K562 (cell line): ENCODE measurements around the gene CREG2. TPM values are rescaled to one million over a fixed set of nuclear protein-coding genes. Genes with fewer than 3 reads are reported as not detected.

ENCODE experiments used
- ATAC-seq: fragments of 200-7000 bp; cut with Tn5 transposase; 3 replicates; pipeline ENCODE4 v1.9.1; 2020; ENCODE audit warnings: moderate library complexity
- BruUV-seq: library from RNA; stranded (reverse); fragments of 400-500 nt; replicated peaks from 2 replicates; lab custom pipeline; 2021; lab: Mats Ljungman, UMichigan
- CTCF ChIA-PET: fragments of 300-600 bp; formaldehyde crosslinking; extraction: SDS; loops from one replicate; lab custom pipeline; 2021; ENCODE audit warnings: low intra/inter-chr PET ratio; lab: Yijun Ruan, JAX
- POLR2A ChIA-PET: fragments of 300-600, 350-650 bp; sonication (Branson Sonifier 250); formaldehyde crosslinking; extraction: SDS; loops from one replicate; lab custom pipeline; 2021; ENCODE audit warnings: antibody characterized with exemption, inconsistent platforms; lab: Yijun Ruan, JAX
- DNase-seq, 4 experiments: peaks; one replicate each; pipeline versions ENCODE4 v3.0.0 to v3.0.0-alpha.2; 2011 to 2018; ENCODE audit warnings: low spot score in 3 of 4, mixed read lengths in 3 of 4; ENCODE audit errors: extremely low read depth in 1 of 4
- FAIRE-seq: peaks from 2 replicates; lab custom pipeline; 2011; peaks lifted over from hg19 to GRCh38; lab: Jason Lieb, UNC
- H2AFZ ChIP-seq: 2 replicates; pipeline ENCODE4 v1.6.0; 2011; ENCODE audit warnings: low read depth, low read length, control low read depth, inconsistent platforms
- H3K27ac ChIP-seq: fragments of 200-600 bp; 3 replicates; pipeline ENCODE4 v1.8.0; 2011; ENCODE audit warnings: low read depth, mild to moderate bottlenecking, control low read depth, inconsistent platforms, low read length, moderate library complexity, mixed read lengths; ENCODE audit errors: extremely low read depth
- H3K27me3 ChIP-seq, 2 experiments: fragments of 300-600 bp in 1 of 2; 2 replicates in 1 of 2; 3 replicates in 1 of 2; pipeline versions ENCODE4 v1.6.0 to v1.8.0; 2011; ENCODE audit warnings: inconsistent platforms in 2 of 2, low read length in 2 of 2, mild to moderate bottlenecking in 1 of 2, mixed read lengths in 1 of 2, moderate library complexity in 1 of 2; ENCODE audit not compliant: control insufficient read depth in 2 of 2, insufficient read depth in 2 of 2
- H3K36me3 ChIP-seq: fragments of 300-600 bp; 3 replicates; pipeline ENCODE4 v1.8.0; 2011; ENCODE audit warnings: mild to moderate bottlenecking, low read length, inconsistent platforms; ENCODE audit not compliant: control insufficient read depth, insufficient read depth
- H3K4me1 ChIP-seq, 2 experiments: fragments of 200-600 bp in 1 of 2; replicated peaks in 1 of 2; 2 replicates in 1 of 2; 3 replicates in 1 of 2; pipeline versions ENCODE4 v1.5.1 to v1.8.0; 2011; ENCODE audit warnings: inconsistent platforms in 2 of 2, low read length in 2 of 2, mild to moderate bottlenecking in 1 of 2, mixed read lengths in 1 of 2, moderate library complexity in 1 of 2; ENCODE audit not compliant: control insufficient read depth in 2 of 2, insufficient read depth in 2 of 2
- H3K4me2 ChIP-seq: 2 replicates; pipeline ENCODE4 v1.6.1; 2011; ENCODE audit warnings: low read length, control low read depth, inconsistent platforms, mixed read lengths; ENCODE audit not compliant: insufficient read depth
- H3K4me3 ChIP-seq: fragments of 200-600 bp; sonication (generic), shearing (Covaris generic); 2 replicates; pipeline ENCODE4 v1.5.1; 2016; ENCODE audit warnings: control low read depth, inconsistent platforms
- H3K79me2 ChIP-seq: fragments of 200-600 bp; 3 replicates; pipeline ENCODE4 v1.8.0; 2011; ENCODE audit warnings: low read length, inconsistent platforms; ENCODE audit not compliant: control insufficient read depth, insufficient read depth
- H3K9ac ChIP-seq, 2 experiments: 2 replicates each; pipeline versions ENCODE4 v1.6.0 to v1.6.1; 2011; ENCODE audit warnings: low read depth in 2 of 2, low read length in 2 of 2, control low read depth in 1 of 2, inconsistent platforms in 1 of 2, mild to moderate bottlenecking in 1 of 2, mixed read lengths in 1 of 2; ENCODE audit not compliant: insufficient read depth in 1 of 2
- H3K9me1 ChIP-seq: one replicate; pipeline ENCODE4 v1.6.0; 2011; ENCODE audit warnings: inconsistent platforms, mild to moderate bottlenecking, low read length, moderate library complexity; ENCODE audit not compliant: control insufficient read depth, insufficient read depth
- H3K9me3 ChIP-seq: replicated peaks from 2 replicates; pipeline ENCODE4 v1.5.1; 2011; ENCODE audit warnings: low read depth, low read length, inconsistent platforms; ENCODE audit not compliant: control insufficient read depth, insufficient read depth
- H4K20me1 ChIP-seq: replicated peaks from 2 replicates; pipeline ENCODE4 v1.6.1; 2011; ENCODE audit warnings: low read length, inconsistent platforms, mixed read lengths; ENCODE audit not compliant: control insufficient read depth, insufficient read depth
- ARID3A ChIP-seq: IDR thresholded peaks from 2 replicates; pipeline ENCODE4 v1.6.1; 2012; ENCODE audit warnings: low read depth, low read length, improper control_type of control experiment, borderline replicate concordance
- TAF9B ChIP-seq: fragments of 450-650 bp; IDR thresholded peaks from 2 replicates; pipeline ENCODE4 v1.6.1; 2018; ENCODE audit warnings: mild to moderate bottlenecking; ENCODE audit not compliant: partially characterized antibody
- TRIM25 ChIP-seq: fragments of 450-650 bp; IDR thresholded peaks from 2 replicates; pipeline ENCODE4 v1.7.0; 2016; ENCODE audit warnings: borderline replicate concordance
- WGBS: fragments of 100-300 bp; shearing (Covaris generic); methylation state at CpG from one replicate; pipeline ENCODE4 v1.1.6; 2016; ENCODE audit warnings: low coverage, mixed read lengths; ENCODE audit not compliant: insufficient coverage; ENCODE audit errors: missing lambda C conversion rate; 5-methylcytosine and 5-hydroxymethylcytosine counted together
- in situ Hi-C: fragments of 300-500 bp; cut with MboI; formaldehyde crosslinking; loops from 4 replicates; pipeline ENCODE4 v1.15.0; 2018; ENCODE audit warnings: inconsistent platforms, mixed read lengths
- intact Hi-C: fragments of 100-400 bp; cut with micrococcal nuclease; formaldehyde crosslinking; loops from 2 replicates; pipeline ENCODE4 v1.14.2; 2022
- polyA plus RNA-seq, 8 experiments: library from polyadenylated mRNA; depleted of rRNA in 4 of 8; stranded (reverse) in 5 of 8; unstranded in 3 of 8; fragments of >200 nt; fragmentation: Nextera tagmentation in 2 of 8; fragmentation: Illumina TruSeq in 1 of 8; extraction: Ambion mirVana in 2 of 8; extraction: Trizol in 1 of 8; gene quantifications; 2 replicates each; pipeline versions ENCODE4 v1.2.1 to v1.2.3, GENCODE V29; 2011 to 2014; ENCODE audit warnings: inconsistent platforms in 1 of 8, missing spikeins in 1 of 8
- total RNA-seq, 7 experiments: library from RNA; depleted of rRNA in 6 of 7; stranded (reverse); fragments of >200 nt in 6 of 7; fragmentation: Illumina TruSeq in 2 of 7; extraction: Trizol in 2 of 7; gene quantifications; 2 replicates each; pipeline versions ENCODE4 v1.2.1 to v1.2.3, GENCODE V29; 2011 to 2021; ENCODE audit warnings: low replicate concordance in 1 of 7

CREG2 gene
- total and polyA plus RNA-seq, 9 of the 15 experiments (the other 6 are each of a cell fraction or from before 2014, with no cell fraction given), result not detected

- TF ChIP-seq TAF9B (no peak), TRIM25 (no peak)
- TF ChIP-seq, all 486 proteins: peak for 0
Measured at GRCh38 chr2:101412092-101412694, 24.9 kb upstream of the CREG2 start (continued).

GRCh38 chr2:101410746-101411145, 23.4 kb upstream of the CREG2 start:
- POLR2A ChIA-PET, result interaction anchor here (0.8 kb wide), 1 partner anchor 550 kb away, joined by 3 read pairs; no protein-coding TSS in a partner anchor
- intact Hi-C loops, result loop anchor here (10.0 kb wide), 2 partner anchors 314 to 574 kb away; no protein-coding TSS in a partner anchor

More at GRCh38 chr2:101410746-101411145, 23.4 kb upstream of the CREG2 start:
- H3K79me2 ChIP-seq, result no peaks in the 10 kb centered on the region
- H3K4me3 ChIP-seq, result no peak overlapping the region
- no peak overlapping the region for H2AFZ ChIP-seq
- H3K9me3 ChIP-seq, result 0 out of 2 replicates have a peak, but pooled peaks cover 2% of the 10 kb centered on the region
- no TSS peak for BruUV-seq
- WGBS, result 0% methylated on average over 5 of the region's 5 CpGs
- no peak overlapping the region for H3K9ac ChIP-seq
- no peak overlapping the region for H3K27ac ChIP-seq
- no peak overlapping the region for H3K4me2 ChIP-seq
- in situ Hi-C loops, result loop anchor here (10.0 kb wide), 1 partner anchor 414 kb away; no protein-coding TSS in a partner anchor
- no peaks in the 10 kb centered on the region for H3K36me3 ChIP-seq
- peaks cover 4 to 68% of the 10 kb centered on the region in 2 experiments; a peak in 3 of 5 replicates for H3K27me3 ChIP-seq
- DNase-seq (no peak), FAIRE-seq (no peak)
- CTCF ChIA-PET, result no interaction called here
- no peaks in the 10 kb centered on the region for H3K9me1 ChIP-seq
- no peak for TF ChIP-seq ARID3A
- TF ChIP-seq, all 486 proteins: peak for 0
- Histone ChIP-seq H4K20me1 (0 out of 2 replicates have a peak, but pooled peaks cover 3% of the 10 kb centered on the region), H3K4me1 (no peaks in the 10 kb centered on the region)
- ATAC-seq, result no peak
